C4-2B (cell line): ENCODE data around the gene DOCK3.
"Not testable (repeated sequence)": the region's sequence is repeated elsewhere in the genome, so short reads cannot be mapped to it uniquely, and the experiment has no call there.

Experiments
- H3K27ac ChIP-seq: fragments of 450-650 bp; 2 replicates; pipeline ENCODE4 v1.5.1; 2017
- ZFX ChIP-seq: fragments of 450-650 bp; IDR thresholded peaks from 2 replicates; pipeline ENCODE4 v1.6.1; 2017
- TF ChIP-seq, protein P1 (sequence below): fragments of 450-650 bp; conservative IDR thresholded peaks from 2 replicates; pipeline ENCODE4 v1.5.1; 2017; ENCODE audit warnings: mild to moderate bottlenecking

DOCK3 gene

DNA sequence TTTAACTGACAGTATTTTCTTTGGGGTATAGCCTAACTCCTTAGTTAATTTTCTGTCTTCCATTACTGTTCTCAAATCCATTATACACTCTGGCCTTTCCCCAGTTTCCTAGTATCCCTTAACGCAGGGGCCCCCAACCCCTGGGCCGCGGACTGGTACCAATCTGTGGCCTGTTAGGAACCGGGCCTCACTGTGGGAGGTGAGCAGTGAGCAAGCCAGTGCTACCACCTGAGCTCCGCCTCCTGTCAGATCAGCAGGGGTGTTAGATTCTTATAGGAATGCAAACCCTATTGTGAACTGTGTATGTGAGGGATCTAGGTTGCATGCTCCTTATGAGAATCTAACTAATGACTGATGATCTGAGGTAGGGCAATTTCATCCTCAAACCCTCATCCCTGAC lies 75.1 kb downstream of the DOCK3 start:
- no peak overlapping the region for H3K27ac ChIP-seq
- TF ChIP-seq, protein P1, sequence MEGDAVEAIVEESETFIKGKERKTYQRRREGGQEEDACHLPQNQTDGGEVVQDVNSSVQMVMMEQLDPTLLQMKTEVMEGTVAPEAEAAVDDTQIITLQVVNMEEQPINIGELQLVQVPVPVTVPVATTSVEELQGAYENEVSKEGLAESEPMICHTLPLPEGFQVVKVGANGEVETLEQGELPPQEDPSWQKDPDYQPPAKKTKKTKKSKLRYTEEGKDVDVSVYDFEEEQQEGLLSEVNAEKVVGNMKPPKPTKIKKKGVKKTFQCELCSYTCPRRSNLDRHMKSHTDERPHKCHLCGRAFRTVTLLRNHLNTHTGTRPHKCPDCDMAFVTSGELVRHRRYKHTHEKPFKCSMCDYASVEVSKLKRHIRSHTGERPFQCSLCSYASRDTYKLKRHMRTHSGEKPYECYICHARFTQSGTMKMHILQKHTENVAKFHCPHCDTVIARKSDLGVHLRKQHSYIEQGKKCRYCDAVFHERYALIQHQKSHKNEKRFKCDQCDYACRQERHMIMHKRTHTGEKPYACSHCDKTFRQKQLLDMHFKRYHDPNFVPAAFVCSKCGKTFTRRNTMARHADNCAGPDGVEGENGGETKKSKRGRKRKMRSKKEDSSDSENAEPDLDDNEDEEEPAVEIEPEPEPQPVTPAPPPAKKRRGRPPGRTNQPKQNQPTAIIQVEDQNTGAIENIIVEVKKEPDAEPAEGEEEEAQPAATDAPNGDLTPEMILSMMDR: no peak
- no peak for TF ChIP-seq ZFX

DNA sequence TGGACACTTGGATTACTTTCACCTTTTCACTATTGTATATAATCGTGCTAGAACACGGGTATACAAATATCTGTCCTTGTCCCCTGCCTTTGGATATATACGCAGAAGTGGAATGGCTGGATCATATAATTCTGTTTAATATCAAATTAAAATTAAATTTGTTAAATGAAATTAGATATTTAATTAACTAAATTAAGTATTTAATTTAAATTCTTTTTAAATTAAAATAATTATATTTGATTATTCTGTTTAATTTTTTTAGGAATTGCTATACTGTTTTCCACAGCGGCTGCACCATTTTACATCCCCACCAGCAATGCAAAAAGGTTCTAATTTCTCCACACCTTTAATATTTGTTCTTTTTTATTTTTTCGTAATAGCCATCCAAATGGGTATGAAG lies 84.3 kb downstream of the DOCK3 start:
- TF ChIP-seq, protein P1: no peak
- TF ChIP-seq ZFX: no peak
- H3K27ac ChIP-seq: no peak overlapping the region

DNA sequence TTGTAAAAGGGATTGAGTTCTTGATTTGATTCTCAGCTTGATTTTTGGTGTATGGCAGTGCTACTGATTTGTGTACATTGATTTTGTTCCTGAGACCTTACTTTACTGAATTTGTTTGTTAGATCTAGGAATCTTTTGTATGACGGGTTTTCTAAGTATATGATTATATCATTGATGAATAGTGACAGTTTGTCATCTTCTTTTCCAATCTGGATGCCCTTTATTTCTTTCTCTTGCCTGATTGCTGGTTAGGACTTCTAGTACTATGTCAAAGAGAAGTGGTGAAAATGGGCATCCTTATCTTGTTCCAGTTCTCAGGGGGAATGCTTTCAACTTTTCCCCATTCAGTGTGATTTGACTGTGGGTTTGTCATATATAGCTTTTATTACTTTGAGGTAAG lies 103.0 kb downstream of the DOCK3 start:
- no peak overlapping the region for H3K27ac ChIP-seq
- TF ChIP-seq, protein P1: no peak
- no peak for TF ChIP-seq ZFX

DNA sequence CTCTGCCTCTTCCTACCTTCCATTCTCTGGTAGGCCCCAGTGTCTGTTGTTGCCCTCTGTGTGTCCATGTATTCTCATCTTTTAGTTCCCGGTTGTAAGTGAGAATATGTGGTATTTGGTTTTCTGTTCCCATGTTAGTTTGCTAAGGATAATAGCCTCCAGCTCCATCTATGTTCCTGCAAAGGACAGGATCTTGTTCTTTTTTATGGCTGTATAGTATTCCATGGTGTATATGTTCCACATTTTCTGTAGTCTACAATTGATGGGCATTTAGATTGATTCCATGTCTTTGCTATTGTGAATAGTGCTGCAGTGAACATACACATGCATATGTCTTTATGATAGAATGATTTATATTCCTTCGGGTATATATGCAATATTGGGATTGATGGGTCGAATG lies 107.0 kb downstream of the DOCK3 start:
- not testable (repeated sequence) for H3K27ac ChIP-seq

DNA sequence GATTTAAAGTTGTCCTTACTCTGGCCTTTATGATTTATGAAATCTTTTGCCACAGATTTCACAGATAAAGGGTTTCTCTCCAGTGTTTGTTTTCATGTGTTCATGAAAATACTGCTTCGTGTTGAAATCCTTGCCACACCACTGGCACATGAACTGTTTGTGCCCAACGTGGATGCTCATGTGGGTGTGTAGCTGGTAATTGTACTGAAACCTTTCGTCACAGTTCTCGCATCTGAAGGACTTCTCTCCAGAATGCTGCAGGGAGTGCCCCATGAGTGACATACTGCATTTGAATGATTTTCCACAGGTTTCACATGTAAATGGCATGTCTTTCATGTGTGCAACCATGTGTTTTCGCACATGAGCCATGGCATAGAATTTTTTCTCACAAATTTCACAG lies 111.9 kb downstream of the DOCK3 start:
- TF ChIP-seq, protein P1: no peak
- TF ChIP-seq ZFX: no peak
- no peak overlapping the region for H3K27ac ChIP-seq

DNA sequence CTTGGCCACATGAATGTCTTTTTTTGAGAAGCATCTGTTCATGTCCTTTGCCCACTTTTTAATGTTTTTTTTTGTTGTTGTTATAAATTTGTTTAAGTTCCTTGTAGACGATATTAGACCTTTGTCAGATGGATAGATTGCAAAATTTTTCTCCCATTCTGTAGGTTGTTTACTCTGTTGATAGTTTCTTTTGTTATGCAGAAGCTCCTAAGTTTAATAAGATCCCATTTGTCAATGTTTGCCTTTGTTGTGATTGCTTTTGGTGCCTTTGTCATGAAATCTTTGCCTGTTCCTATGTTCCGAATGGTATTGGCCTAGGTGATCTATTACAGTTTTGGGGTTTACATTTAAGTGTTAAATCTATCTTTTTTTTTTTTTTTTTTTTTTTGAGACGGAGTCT lies 116.2 kb downstream of the DOCK3 start:
- not testable (repeated sequence) for H3K27ac ChIP-seq

DNA sequence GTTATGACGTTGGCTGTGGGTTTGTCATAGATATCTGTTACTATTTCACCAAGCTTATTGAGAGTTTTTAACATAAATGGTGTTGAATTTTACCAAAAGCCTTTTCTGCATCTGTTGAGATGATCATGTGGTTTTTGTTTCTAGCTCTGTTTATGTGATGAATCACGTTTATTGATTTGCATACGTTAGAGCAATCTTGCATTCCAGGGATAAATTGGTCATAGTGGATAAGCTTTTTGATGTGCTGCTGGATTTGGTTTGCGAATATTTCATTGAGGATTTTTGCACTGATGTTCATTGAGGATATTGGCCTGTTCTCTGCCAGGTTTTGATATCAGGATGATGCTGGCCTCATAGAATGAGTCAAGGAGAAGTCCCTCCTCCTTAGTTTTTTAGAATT lies 117.8 kb downstream of the DOCK3 start:
- TF ChIP-seq ZFX: no peak
- TF ChIP-seq, protein P1: no peak
- no peak overlapping the region for H3K27ac ChIP-seq

DNA sequence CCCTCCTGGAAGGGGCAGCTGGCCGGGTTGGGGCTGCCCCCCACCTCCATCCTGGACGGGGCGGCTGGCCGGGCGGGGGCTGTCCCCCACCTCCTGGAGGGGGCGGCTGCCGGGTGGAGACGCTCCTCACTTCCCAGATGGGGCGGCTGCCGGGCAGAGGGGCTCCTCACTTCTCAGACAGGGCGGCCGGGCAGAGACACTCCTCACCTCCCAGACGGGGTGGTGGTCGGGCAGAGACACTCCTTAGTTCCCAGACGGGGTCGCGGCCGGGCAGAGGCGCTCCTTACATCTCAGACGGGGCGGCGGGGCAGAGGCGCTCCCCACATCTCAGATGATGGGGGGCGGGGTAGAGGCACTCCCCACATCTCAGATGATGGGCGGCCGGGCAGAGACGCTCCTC lies 129.1 kb downstream of the DOCK3 start:
- H3K27ac ChIP-seq: not testable (repeated sequence)

DNA sequence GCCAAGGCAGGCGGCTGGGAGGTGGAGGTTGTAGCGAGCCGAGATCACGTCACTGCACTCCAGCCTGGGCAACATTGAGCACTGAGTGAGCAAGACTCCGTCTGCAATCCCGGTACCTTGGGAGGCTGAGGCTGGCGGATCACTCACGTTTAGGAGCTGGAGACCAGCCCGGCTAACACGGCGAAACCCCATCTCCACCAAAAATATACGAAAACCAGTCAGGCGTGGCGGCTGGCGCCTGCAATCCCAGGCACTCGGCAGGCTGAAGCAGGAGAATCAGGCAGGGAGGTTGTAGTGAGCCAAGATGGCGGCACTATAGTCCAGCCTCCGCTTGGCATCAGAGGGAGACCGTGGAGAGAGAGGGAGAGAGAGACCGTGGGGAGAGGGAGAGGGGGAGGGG lies 129.6 kb downstream of the DOCK3 start:
- not testable (repeated sequence) for H3K27ac ChIP-seq

DNA sequence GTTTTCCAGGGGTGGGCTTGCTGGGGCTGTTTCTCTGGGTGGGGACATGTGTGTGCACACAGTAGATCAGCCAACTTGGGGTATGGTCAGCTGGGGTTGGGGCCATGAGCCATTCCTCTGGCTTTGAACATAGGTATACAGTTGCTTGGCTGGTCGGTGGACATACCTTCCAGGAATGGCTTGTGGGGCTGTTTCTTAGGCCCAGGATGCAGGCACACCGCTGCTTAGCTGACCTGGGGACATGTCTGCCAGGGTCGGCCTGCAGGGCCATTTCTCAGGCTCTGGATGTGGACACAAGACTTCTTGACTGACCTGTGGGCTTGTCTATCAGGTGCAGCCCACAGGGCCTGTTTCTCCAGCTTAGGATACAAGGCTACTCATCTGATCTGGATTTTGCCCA lies 130.6 kb downstream of the DOCK3 start:
- TF ChIP-seq, protein P1: no peak
- no peak for TF ChIP-seq ZFX
- H3K27ac ChIP-seq: no peak overlapping the region
